Stimulated activated CD4-positive, alpha-beta T cell treated with anti-CD3 and anti-CD28 coated beads, TNF-alpha, amount 100 ng/mL, for 24 hours (primary cell): Measurements from ENCODE around the gene ATP2B1.

ENCODE experiments used
- DNase-seq, 3 experiments: peaks; one replicate each; pipeline ENCODE4 v3.0.0-alpha.2; 2020; ENCODE audit warnings: low read depth in 3 of 3

The ATP2B1 gene

GRCh38 chr12:89589753-89590152 is 118.9 kb downstream of the ATP2B1 start:
- DNase-seq: no peak

GRCh38 chr12:89578499-89578898 is 130.1 kb downstream of the ATP2B1 start:
- DNase-seq: no peak

DNA sequence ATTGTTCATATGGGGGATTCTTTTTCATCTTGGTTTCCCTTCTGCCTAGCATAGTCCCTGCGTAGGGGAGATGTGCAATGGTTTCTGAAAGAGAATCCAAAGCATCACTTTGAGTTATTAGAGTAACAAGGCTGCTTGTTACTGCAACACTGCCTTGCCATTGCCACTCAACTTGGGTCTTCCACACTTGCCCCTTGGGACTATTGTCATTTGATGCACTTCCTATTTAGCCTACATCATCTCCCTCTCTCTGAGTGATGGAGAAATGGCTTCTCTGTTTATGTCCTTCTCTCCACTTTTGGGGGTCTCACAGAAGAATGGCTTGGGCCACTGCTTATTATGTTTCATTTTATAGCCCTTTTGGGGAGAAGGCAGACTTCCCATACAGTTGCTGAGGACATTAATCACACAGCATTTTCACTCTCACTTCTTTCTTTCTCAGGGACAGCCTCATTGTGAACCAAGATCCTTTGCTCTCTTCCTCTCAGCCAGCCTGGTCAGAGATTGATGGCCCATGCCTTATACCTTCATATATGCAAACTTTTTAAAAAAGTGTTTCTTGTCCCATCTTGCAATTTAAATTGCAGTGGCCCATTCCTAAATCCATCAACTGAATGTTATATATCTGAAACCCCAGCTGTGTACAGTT is 131.9 kb downstream of the ATP2B1 start:
- no peak for DNase-seq

- DNase-seq: no peak
Measured at GRCh38 chr12:89575374-89575773, 133.3 kb downstream of the ATP2B1 start.

DNA sequence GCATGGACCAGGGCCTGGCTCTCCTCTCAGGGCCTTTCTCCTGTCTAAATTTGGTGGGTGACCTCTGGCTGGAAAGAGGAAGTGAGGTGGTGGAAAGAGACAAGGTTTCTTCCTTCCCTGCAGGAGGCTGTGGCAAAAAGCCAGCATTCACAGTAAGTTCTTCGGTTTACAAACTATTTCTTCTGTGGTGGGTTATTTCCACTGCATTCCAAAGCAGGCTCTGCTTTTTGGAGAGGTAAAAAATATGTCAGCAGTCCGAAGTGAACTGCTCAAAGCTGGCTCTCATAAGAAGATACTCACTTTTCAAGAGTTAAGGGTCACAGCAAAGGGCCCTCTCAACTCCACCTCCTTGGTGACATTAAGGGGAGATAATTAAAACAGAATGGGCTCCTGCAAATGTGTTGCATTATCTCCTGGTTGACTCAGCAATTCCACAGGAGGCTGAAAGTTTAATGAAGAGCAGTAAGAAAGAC is 133.9 kb downstream of the ATP2B1 start:
- DNase-seq: no peak

DNA sequence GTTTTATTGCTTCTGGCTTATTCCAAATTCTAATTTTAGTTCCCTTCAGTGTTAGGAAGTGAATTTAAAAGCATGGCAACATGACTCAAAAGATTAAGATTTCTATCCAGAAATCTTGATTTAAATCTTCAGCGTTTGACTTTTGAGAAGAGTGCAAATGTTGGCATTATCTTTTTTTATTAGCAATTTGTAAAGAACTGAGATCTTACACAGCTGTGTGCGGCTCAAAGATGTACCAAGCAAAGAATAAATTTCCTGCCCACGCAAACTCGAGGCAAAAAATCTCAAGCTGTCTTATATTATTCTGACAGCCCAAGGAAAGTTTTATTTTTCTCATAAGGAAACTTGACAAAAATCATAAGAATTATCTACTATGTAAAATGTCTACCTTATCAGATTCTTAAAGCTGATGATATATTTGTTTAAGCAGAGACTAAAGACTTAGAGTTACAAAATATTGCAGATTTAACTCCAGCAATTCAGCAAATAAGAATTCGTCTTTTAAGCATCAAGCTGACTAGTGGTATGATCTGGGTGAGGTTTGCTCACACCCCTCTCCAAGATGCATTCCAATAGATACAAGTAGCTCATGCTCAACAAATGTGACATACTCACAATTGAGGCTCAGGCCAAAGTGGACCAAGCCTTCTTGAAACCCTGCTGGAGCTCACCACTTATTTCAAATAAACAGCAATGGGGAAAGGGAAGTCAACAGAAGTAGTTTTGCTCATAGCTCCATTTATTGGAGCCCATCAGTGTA is 135.4 kb downstream of the ATP2B1 start:
- DNase-seq: no peak

- DNase-seq: no peak
Measured at GRCh38 chr12:89571491-89572195, 137.0 kb downstream of the ATP2B1 start.

DNA sequence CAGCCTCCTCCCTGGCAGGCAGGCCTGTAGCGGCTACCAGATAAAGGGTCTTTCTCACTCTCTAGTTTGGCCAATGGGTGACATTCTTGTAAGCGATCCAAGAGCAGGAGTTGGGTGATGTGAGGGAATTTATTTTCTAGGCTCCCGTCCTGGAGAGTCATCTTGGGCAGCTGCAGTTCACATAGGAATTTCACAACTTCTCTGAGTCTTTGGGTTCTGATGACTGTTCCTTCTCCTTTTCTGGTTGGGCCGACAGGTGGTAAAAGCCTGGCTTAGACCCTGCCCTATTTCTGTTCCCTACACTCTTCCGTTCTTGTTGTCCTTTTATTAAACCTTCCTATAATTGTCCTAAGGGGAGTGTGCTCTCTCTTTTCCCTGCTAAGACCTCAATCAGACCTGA is 140.2 kb downstream of the ATP2B1 start:
- no peak for DNase-seq

DNA sequence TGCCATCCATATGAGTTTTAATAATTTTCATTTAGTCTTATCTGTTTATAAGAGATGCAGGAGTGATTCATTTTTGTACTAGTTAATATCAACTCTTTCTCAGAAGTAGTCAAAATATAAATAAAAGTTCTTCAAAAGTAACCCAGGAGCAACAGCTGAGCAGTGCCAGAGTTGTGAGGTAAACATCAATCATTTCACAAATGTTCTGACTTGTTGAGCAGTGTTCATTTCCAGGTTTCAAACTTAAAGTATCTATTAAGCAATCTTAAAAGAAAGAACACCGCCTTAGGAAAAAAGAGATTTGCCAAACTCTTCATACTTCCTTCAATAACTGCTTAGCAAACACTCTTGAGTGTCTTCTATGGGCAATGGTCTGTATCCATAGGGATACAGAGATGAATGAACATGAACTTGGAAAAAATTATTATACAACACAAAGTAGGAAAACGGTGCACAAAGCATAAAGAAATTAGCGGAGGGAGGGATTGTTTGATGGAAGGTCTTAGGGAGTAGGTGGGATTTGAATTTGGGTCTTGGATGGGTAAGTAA is 140.9 kb downstream of the ATP2B1 start:
- no peak for DNase-seq

DNA sequence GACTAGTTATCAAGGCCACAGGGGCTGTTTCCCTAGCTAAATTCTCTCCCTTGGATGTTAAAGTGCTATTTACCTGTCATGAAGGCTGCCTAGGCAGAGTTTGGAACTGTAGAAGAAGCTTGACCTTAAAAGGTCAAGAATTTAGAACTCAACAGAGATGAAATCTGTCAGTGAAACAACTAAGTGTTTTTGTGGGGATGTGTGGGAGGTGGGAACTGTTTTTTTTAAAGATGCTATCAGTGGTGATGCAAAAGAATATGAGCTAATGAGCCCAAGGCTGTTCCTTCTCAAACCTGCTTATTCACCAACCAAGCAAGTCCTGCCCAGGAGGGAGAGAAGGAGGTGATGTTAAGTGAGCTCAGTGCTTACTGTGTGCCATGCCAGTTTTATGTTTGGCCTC is 142.0 kb downstream of the ATP2B1 start:
- no peak for DNase-seq

DNA sequence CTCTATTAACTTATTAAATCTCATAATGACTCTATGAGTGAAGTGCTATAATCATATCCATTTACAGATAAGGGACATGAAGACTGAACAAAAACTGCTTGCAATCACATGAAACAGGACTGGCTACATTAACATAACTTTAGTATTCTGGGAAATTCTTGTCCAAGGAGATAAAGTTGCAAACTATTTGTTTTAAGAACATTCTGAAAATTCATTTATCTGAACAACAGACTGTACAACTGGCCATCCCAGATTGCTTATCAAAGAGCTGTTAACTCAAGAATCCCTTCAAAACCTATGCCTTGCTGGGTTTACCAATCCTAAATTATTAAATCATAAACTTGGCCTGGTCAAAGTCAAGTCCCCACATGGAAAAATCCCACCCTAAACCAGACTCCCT is 143.6 kb downstream of the ATP2B1 start:
- DNase-seq: no peak

- DNase-seq: no peak
Measured at GRCh38 chr12:89559753-89560152, 148.9 kb downstream of the ATP2B1 start.

DNA sequence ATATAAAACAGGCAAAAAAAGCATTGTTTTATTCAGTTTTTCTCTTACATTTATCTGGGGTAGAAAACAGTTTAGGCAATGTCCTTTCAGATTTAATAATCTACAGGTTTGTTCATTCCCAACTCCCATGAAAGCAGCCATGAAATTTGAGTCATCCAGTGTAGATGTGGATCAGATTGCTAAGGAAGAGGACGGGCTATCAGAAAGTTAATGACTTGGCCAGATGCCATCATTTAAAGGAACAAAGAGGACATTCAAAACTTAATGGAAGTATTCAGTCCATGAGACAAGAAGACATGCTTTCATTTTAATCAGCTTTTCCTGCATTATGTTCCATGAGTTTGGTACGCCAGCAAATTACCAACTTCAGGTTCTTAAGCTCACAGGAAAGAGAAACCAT is 151.7 kb downstream of the ATP2B1 start:
- no peak for DNase-seq

DNA sequence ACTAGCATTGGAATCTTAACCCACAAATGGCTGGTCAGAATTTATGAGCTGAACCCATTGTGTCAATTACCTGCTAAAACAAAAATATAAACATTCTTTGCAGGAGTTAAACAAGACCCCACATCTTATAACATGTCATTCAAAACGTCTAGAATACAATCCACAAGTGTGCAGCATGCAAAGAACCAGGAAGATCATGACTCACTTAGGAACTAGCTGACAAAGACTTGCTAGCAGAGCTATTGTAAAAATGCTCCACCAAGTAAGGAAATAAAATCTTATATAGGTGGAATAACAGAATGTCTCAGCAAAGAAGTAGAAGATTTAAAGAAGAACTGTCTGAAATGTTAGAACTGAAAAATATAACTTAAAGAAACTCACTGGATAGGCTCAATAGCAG is 156.3 kb downstream of the ATP2B1 start:
- DNase-seq: no peak

GRCh38 chr12:89551747-89552146 is 156.9 kb downstream of the ATP2B1 start:
- no peak for DNase-seq

GRCh38 chr12:89547101-89547500 is 161.5 kb downstream of the ATP2B1 start:
- DNase-seq: no peak

DNA sequence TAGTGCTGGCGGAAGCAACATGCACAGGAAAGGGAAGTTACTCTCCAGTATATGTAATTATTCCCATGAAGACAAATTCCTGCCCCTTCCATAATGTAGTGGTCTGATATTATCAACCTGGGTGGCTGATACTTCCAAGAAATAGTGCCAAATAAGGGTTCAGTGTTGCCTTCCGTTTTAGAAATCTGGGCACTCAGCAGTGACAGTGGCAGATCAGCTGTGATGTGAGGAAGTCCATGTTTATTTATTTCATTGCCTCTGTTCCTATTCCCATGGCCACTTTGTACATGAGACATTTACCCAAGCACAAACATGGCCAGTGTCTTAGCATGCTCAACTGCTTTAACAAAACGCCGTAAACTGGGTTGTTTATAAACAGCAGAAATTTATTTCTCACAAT is 162.5 kb downstream of the ATP2B1 start:
- DNase-seq: no peak

- no peak for DNase-seq
Measured at GRCh38 chr12:89544681-89545184, 163.9 kb downstream of the ATP2B1 start.

DNA sequence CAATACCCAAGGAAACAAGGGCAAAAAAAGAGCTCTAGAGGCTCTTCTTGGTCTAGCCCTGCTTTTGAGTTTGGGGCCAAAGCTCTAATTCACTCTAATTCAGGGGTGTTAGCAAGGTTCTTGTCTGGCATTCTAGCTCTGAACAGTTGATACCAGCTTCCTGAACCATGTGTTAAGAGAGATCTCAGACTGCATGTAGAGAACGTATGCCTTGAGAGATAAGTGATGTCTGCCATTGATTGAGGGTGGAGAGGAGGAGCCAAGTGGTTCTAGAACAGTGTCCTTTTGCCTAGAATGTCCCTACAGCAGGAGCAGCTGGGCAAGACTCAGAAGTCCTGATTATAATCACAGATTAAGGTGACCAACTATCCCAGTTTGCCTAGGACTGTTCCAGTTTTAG is 164.6 kb downstream of the ATP2B1 start:
- no peak for DNase-seq

DNA sequence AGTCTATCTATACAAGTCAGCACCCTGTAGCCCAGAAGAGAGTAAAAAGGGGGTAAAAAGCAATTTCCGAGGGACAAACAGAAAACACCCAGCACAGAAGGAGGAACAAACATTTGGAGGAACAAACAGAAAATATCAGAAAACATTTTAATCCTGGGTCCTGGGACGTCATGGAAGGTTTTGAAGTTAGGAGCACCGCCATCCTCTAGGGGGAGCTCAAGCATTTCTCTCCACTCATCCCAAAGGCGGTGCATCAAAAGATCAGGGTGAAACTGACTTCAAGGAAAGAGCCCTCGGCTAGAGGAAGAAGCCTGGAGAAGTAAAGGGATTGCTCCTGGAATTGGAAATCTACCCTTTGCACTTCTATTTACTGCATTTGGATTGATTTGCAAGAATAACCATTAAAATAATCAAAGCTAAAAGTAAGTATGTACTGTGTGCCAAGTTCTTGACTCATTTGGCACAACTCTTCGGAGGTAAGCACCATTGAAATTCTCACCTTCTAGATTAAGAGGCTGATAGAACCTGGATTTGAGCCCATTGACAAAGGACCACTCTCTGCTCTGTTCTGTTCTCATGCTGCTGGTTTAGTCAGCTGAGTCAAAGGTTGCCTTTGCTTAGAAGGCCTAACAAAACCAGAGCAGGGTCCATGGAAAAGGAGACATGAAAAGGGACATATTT is 165.6 kb downstream of the ATP2B1 start:
- DNase-seq: peak; percentile 30 to 48 (median 38)

GRCh38 chr12:89542236-89542635 is 166.4 kb downstream of the ATP2B1 start:
- no peak for DNase-seq

GRCh38 chr12:89540586-89540985 is 168.1 kb downstream of the ATP2B1 start:
- no peak for DNase-seq
